Measurements from ENCODE around the gene RNF222.

DNA sequence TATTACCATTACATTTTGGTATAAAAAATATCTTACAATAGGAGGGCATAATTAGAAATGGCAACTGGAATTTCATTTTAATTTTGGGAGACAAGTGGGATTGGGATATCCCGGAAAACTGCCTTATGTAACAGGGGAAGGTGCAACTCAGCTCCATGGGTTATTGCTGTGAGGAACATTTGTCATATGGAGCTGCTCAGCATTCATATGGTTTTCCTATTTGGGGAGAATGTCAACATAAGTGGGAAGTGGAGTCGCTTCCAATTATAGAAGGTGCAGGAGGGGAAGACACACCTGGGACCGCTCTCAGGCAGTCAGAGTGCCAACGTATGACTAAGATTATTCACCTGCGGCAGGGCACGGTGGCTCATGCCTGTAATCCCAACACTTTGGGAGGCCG, 47.3 kb downstream of the RNF222 start:
- TF ChIP-seq ZNF274 (IDR thresholded peaks at IDR 0.05; ENCODE audit: low read depth, low read length), result no peak
- TF ChIP-seq YY1 (IDR thresholded peaks at IDR 0.05; ENCODE audit: insufficient read depth, insufficient read length), result no peak
- TF ChIP-seq SUZ12 (IDR thresholded peaks at IDR 0.05; ENCODE audit: extremely low read depth, insufficient read depth, insufficient read length), result no peak

Data from NT2/D1 (cell line).